Measurements from ENCODE around the gene INTS6L.
"Not testable (repeated sequence)": the region's sequence is repeated elsewhere in the genome, so short reads cannot be mapped to it uniquely, and the experiment has no call there.

Gene INTS6L

GRCh38 chrX:135522878-135523693 lies 2.6 kb downstream of the INTS6L start:
- no peak for DNase-seq (ENCODE audit: low spot score)

DNA sequence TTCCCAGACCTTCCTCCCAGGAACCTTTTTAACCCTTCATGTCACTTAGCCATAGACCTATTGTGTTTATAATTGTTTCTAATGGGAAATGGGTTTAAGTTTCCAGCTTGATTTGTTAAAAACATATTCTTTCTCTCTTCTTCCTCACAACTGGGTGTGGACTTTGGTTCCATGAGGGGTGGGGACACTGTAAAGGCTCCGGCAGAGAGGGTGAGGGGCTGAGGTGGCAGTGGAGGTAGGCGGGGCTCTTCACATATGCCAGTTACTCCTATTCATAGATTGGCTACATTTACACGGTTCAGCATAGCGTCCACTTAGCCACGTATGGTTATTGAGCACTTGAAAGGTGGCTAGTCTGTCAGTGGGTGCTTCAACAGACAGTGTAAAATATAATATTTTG lies 7.8 kb downstream of the INTS6L start:
- no peak for DNase-seq (ENCODE audit: low spot score)

- DNase-seq (ENCODE audit: low spot score), result no peak
Observed at GRCh38 chrX:135528756-135529155, 8.3 kb downstream of the INTS6L start.

DNA sequence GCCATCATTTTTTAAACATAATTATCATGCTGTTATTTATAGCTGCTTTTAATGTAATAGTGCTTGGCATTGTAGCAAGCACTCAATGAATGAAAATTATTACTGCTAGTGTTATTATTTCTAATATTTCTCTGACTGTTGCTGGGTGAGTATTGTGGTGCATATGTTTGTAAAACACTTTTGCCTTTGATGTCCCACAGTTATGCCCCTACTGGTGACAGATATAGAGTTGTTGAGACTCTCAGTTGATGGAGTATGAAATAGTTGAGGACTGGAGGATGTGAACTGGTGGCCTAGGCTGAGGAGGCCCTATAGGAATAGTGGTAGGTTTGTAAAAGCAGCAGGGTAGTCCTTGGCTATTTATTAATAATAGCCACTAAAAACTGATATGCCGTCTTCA lies 9.6 kb downstream of the INTS6L start:
- DNase-seq (ENCODE audit: low spot score), result no peak

- DNase-seq (ENCODE audit: low spot score), result no peak
Observed at GRCh38 chrX:135531813-135532212, 11.4 kb downstream of the INTS6L start.

DNA sequence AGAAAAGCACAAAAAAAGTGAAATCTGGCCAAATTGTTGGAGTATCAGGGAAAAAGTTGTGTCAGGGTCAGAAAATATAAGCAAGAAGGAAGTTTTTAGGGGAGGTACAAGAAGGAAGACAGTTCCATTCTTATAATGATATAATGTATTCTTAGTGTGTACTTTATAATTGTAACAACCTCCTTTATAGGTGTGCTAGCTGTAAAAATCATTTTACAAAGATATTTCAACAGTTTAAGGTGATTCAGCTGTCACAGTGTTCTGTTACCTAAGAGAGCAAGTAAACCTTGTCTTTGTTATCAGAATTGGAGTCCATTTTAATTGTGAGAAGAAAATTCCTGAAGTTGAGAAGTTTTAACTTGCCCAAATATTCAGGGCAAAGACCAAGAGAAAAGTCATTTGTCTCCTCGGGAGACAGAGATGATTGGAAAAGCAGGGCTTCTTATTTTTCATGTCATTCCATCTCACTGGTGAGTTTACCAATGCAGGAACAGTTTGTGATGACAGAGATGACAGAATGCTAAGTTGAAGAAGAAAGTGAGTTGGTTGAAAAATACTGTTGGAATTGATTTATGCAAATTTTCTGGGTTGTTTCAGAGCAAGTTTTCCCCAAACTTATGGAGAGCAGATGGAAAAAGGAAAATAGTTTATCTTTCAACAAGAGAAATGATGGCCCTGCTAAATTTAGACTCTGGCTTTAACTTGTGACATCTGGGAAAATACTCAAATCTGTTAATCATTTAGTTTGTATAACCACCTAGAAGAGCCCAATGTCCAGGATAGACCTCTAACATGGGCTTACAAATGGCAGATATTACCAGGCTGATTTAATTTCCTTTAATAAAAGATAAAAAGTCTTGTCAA lies 14.8 kb downstream of the INTS6L start:
- no peak for DNase-seq (ENCODE audit: low spot score)

GRCh38 chrX:135536877-135537276 lies 16.4 kb downstream of the INTS6L start:
- no peak for DNase-seq (ENCODE audit: low spot score)

- DNase-seq (ENCODE audit: low spot score), result no peak
Observed at GRCh38 chrX:135541351-135541750, 20.9 kb downstream of the INTS6L start.

GRCh38 chrX:135543172-135543571 lies 22.7 kb downstream of the INTS6L start:
- no peak for DNase-seq (ENCODE audit: low spot score)

DNA sequence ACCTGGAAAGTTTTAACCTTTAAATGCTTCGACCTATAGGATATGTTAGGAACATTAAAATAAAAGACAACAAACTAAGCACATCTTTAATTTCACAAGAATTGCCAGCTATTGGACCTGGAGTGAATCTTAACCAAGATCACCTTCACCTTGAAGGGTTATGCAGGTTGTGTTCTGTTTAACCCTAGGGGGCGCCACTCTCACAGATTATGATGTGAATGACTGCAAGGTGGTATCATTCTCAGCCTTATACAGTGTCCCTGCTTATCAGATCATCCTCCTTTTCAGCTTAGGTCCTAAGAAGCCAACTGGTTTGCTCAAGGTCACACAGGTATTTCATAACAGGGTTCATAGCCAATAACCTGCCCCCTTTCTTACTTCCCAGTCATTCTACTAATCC lies 23.5 kb downstream of the INTS6L start:
- no peak for DNase-seq (ENCODE audit: low spot score)

DNA sequence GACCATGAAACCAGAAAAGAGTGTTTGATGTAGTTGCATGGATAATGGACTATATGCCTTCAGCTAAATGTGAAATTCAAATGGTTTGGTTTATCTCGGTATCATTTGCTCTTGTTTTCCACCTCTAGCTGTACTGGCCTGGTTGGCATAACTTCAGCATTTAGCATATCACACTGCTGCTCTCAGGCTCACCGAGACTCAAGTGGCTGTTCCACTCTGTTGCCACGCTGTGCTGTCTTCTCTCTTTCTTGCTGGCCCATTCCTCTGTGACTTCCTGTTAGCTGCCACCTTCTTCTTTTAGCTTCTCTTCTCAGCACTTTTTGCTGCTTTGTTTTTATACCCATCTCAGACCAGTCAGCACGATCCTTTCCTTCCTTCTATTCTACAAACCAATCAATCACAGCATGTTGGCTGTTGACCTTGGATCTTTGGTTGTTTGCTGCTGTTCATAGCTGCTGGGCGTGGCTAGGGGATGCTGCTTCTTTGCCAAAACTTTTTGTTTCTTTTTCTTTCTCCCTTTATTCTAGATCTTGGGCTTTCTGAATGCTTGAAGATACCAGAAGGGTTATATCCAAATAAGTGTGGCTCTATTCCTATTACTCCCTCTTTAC lies 24.0 kb downstream of the INTS6L start:
- DNase-seq (ENCODE audit: low spot score), result no peak

DNA sequence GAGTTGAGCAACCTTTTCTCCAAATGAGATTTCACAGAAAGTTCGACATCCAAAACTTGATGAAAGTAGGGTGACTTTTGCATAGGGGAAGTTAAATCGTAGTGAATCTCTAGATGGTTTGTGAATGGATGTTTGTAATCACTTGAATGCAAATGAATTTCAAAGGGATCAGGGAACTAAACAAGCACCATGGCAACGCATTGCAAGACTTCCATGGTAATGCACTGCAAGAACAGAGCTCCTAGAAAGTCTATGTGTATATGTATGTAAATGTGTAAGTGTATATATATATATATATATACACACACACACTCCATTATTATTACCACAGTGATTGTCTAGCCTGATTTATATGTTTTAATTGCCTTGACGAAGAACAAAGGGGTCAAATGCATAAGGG lies 27.3 kb downstream of the INTS6L start:
- DNase-seq (ENCODE audit: low spot score), result no peak

DNA sequence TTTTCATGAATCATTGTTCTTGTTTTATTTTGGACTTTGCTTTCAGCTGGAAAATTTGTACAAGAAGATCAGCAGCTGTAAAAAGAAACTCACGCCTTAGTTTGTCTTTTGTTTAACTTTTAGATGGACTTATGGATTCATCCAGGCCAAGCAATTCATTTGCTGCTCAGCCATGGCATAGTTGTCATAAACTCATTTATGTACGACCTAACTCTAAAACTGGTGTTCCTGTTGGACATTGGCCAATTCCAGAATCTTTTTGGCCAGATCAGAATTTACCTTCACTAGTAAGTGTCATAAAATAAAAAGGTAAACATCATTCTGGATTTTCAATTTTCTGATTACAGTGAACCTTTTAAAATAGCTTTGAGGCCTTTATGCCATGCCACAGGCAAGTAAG lies 29.1 kb downstream of the INTS6L start:
- DNase-seq (ENCODE audit: low spot score), result no peak

GRCh38 chrX:135556055-135556454 lies 35.6 kb downstream of the INTS6L start:
- DNase-seq (ENCODE audit: low spot score), result no peak

- DNase-seq (ENCODE audit: low spot score), result no peak
Observed at GRCh38 chrX:135557344-135557743, 36.9 kb downstream of the INTS6L start.

DNA sequence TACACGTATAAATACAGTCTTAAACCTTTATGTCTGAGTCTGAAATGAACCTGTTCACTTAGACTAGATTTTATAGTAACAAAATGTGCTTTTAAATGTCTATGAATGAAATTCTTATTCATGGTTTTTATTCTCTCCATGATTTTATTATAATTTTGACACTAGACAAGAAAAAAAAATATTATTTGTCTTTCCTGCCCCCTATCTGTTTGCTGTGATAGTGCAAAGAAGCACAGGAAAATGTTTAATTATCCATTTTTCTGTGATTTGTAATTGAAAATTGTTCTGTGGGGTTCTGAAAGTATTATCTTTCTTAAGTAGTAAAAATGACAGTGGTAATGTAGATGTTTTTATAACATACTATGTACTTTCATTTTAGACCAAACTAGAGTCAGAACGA lies 52.0 kb downstream of the INTS6L start:
- no peak for DNase-seq (ENCODE audit: low spot score)

GRCh38 chrX:135581496-135581895 lies 61.0 kb downstream of the INTS6L start:
- DNase-seq (ENCODE audit: low spot score), result no peak

DNA sequence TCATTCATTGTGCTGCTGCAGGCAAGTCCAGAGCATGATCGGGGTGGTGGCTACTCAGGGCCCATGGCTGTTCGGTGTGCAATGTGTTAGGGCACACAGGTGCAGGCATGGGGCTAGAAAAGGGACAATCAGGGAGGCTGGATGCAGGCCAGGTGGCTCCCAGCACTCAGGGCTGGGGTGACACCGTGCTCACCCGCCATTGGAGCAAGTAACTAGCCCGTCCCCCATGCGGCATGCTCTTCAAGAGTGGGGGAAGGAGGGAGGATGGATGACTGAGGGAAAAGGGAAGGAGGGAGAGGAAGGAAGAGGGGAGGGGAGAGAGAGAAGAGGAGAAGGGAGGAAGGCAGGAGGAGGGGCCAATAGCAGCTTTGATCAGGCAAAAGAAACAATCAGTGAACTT lies 64.7 kb downstream of the INTS6L start:
- no peak for DNase-seq (ENCODE audit: low spot score)

- DNase-seq (ENCODE audit: low spot score), result no peak
Observed at GRCh38 chrX:135591871-135592270, 71.4 kb downstream of the INTS6L start.

DNA sequence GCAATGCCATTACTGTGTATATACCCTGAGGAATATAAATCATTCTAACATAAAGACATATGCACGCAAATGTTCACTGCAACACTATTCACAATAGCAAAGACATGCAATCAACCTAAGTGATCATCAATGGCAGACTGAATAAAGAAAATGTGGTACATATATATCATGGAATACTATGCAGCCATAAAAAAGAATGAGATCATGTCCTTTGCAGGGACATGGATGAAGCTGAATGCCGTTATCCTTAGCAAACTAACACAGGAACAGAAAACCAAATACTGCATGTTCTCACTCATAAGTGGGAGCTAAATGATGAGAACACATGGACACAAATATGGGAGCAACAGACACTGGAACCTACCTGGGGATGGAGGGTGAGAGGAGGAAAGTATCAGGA lies 73.6 kb downstream of the INTS6L start:
- DNase-seq (ENCODE audit: low spot score), result not testable (repeated sequence)

DNA sequence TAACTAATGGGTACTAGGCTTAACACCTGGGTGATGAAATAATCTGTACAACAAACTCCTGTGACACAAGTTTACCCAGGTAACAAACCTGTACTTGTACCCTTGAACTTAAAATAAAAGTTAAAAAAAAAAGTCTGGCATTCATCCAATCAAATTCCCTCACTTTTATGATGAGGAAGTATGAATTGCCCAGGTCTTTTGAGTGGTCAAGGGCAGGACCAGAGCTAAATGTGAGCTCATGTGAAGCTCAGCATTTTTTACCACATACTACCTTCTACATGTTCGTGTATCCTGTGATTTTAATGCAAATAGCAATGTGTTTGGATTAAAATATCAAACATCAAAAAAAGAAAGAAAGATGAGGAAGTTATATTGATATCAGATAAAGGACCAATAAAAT lies 74.0 kb downstream of the INTS6L start:
- DNase-seq (ENCODE audit: low spot score), result not testable (repeated sequence)

GRCh38 chrX:135595543-135595942 lies 75.1 kb downstream of the INTS6L start:
- DNase-seq (ENCODE audit: low spot score), result no peak

GRCh38 chrX:135596495-135596894 lies 76.0 kb downstream of the INTS6L start:
- peak; percentile 26 for DNase-seq (ENCODE audit: low spot score)

Data from globus pallidus (tissue), 1 donor.